Measurements from ENCODE around the gene VPS39.

Gene VPS39

GRCh38 chr15:42203891-42204290 is 4.2 kb downstream of the VPS39 start:
- intact Hi-C loops (cut with DNase I): no loop called here
- no peak for DNase-seq

- DNase-seq: no peak
- intact Hi-C loops (cut with DNase I): no loop called here
These were observed 5.5 kb downstream of the VPS39 start for GRCh38 chr15:42202653-42203052.

GRCh38 chr15:42201801-42202200 is 6.3 kb downstream of the VPS39 start:
- no peak for DNase-seq
- intact Hi-C loops (cut with DNase I): no loop called here

GRCh38 chr15:42199126-42199525 is 9.0 kb downstream of the VPS39 start:
- intact Hi-C loops (cut with DNase I): no loop called here
- DNase-seq: no peak

- intact Hi-C loops (cut with DNase I): no loop called here
- DNase-seq: no peak
These were observed 9.6 kb downstream of the VPS39 start for GRCh38 chr15:42198516-42198915.

- intact Hi-C loops (cut with DNase I): no loop called here
- DNase-seq: peak in 1 of 10 donors; percentile 8
These were observed 13.6 kb downstream of the VPS39 start for GRCh38 chr15:42194513-42194912.

- intact Hi-C loops (cut with DNase I): no loop called here
These were observed 14.7 kb downstream of the VPS39 start for GRCh38 chr15:42193383-42193782.

GRCh38 chr15:42191610-42192346 is 16.3 kb downstream of the VPS39 start:
- DNase-seq: no peak
- intact Hi-C loops (cut with DNase I): no loop called here

More at GRCh38 chr15:42193383-42193782, 14.7 kb downstream of the VPS39 start:
- no peak for DNase-seq

GRCh38 chr15:42190370-42190769 is 17.7 kb downstream of the VPS39 start:
- intact Hi-C loops (cut with DNase I): no loop called here
- DNase-seq: no peak

GRCh38 chr15:42185801-42186200 is 22.3 kb downstream of the VPS39 start:
- DNase-seq: no peak
- intact Hi-C loops (cut with DNase I): no loop called here

GRCh38 chr15:42184736-42185135 is 23.4 kb downstream of the VPS39 start:
- no peak for DNase-seq
- intact Hi-C loops (cut with DNase I): no loop called here

GRCh38 chr15:42184296-42184695 is 23.8 kb downstream of the VPS39 start:
- intact Hi-C loops (cut with DNase I): no loop called here

GRCh38 chr15:42182961-42183360 is 25.1 kb downstream of the VPS39 start:
- intact Hi-C loops (cut with DNase I): no loop called here
- DNase-seq: no peak

More at GRCh38 chr15:42184296-42184695, 23.8 kb downstream of the VPS39 start:
- no peak for DNase-seq

- intact Hi-C loops (cut with DNase I): no loop called here
- DNase-seq: no peak
These were observed 25.7 kb downstream of the VPS39 start for GRCh38 chr15:42182328-42182886.

GRCh38 chr15:42178056-42178455 is 30.0 kb downstream of the VPS39 start:
- DNase-seq: no peak
- intact Hi-C loops (cut with DNase I): no loop called here

- intact Hi-C loops (cut with DNase I): no loop called here
- DNase-seq: no peak
These were observed 32.4 kb downstream of the VPS39 start for GRCh38 chr15:42175671-42176070.

GRCh38 chr15:42172475-42172874 is 35.6 kb downstream of the VPS39 start:
- intact Hi-C loops (cut with DNase I): no loop called here

GRCh38 chr15:42171795-42172194 is 36.3 kb downstream of the VPS39 start:
- intact Hi-C loops (cut with DNase I): no loop called here
- DNase-seq: no peak

More at GRCh38 chr15:42172475-42172874, 35.6 kb downstream of the VPS39 start:
- no peak for DNase-seq

GRCh38 chr15:42171122-42171521 is 37.0 kb downstream of the VPS39 start:
- DNase-seq: no peak
- intact Hi-C loops (cut with DNase I): no loop called here

- DNase-seq: no peak
These were observed 41.7 kb downstream of the VPS39 start for GRCh38 chr15:42166225-42166940.

GRCh38 chr15:42165106-42165505 is 43.0 kb downstream of the VPS39 start:
- intact Hi-C loops (cut with DNase I): no loop called here
- no peak for DNase-seq

More at GRCh38 chr15:42166225-42166940, 41.7 kb downstream of the VPS39 start:
- intact Hi-C loops (cut with DNase I): no loop called here
